SK-N-SH treated with all-trans-retinoic acid at 6 μM for 48 hours (cell line): ENCODE results near the gene SLMAP.

Experiments
- ZFP30 ChIP-seq: fragments of 450-650 bp; formaldehyde crosslinking; IDR thresholded peaks from 2 replicates; pipeline ENCODE4 v1.5.0; 2022; ENCODE audit warnings: mild to moderate bottlenecking, moderate library complexity
- TF ChIP-seq, protein P1 (sequence below): fragments of 250-450 bp; sonication (Bioruptor Pico); IDR thresholded peaks from 2 replicates; pipeline ENCODE4 v1.5.1; 2020; ENCODE audit warnings: low read depth, mild to moderate bottlenecking, moderate library complexity

DNA sequence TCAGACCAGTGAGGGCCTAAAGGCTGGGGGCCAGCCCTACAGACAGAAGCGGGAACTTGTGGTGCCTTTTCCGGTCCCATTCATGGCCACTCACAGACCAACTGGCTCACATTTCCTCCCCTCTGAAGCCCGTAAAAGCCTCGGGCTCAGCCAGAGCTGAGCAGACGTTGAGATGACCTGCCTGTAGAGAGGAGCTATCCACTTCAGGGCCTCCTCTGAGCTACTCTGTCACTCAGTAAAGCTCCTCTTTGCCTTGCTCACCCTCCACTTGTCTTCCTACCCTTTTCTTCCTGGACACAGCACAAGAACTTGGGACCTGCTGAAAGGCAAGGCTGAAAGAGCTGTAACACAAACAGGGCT, 53.5 kb downstream of the SLMAP start:
- no peak for TF ChIP-seq ZFP30 (CRISPR knock-in tag)
- TF ChIP-seq, protein P1, sequence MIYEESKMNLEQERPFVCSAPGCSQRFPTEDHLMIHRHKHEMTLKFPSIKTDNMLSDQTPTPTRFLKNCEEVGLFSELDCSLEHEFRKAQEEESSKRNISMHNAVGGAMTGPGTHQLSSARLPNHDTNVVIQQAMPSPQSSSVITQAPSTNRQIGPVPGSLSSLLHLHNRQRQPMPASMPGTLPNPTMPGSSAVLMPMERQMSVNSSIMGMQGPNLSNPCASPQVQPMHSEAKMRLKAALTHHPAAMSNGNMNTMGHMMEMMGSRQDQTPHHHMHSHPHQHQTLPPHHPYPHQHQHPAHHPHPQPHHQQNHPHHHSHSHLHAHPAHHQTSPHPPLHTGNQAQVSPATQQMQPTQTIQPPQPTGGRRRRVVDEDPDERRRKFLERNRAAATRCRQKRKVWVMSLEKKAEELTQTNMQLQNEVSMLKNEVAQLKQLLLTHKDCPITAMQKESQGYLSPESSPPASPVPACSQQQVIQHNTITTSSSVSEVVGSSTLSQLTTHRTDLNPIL (CRISPR knock-in tag), result no peak
